Measurements from ENCODE around the gene NTMT1.
"Not testable (repeated sequence)": the region's sequence is repeated elsewhere in the genome, so short reads cannot be mapped to it uniquely, and the experiment has no call there.

NTMT1 gene, protein sequence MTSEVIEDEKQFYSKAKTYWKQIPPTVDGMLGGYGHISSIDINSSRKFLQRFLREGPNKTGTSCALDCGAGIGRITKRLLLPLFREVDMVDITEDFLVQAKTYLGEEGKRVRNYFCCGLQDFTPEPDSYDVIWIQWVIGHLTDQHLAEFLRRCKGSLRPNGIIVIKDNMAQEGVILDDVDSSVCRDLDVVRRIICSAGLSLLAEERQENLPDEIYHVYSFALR

DNA sequence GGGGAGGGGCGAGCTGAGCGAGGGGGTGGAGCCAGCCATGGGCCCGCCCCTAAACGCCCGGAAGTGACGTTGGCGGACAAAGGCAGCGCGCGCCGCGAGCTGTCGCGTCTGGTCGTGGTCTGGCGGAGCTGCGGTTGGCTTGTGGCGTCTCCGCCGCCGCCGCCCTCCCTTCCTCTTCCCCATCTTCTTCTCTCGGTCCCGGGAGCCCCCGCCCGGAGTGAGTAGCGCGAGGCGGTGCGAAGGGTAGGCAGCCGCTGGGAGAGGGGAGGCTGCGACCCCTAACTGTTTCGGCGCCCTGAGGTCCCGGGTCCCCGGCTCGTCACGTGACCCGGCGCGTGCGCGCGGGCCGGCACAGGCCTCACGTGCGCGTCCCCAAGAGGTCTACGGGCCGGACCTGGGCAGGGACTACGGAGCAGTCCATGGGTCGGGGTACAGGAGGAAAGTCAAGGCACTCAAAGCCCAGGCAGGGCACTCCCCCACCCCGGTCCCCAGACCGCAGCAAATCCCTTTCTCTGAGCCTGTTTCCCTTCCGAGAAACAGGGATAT is at the start of gene NTMT1:
Gene NTMT1 (plus strand): TSS at position 85 of the 546 bp plus-strand sequence. CDS start 6,541 bp downstream, outside the sequence.
- DNase-seq (ENCODE audit: low read depth in 2 of 2), result no peak

DNA sequence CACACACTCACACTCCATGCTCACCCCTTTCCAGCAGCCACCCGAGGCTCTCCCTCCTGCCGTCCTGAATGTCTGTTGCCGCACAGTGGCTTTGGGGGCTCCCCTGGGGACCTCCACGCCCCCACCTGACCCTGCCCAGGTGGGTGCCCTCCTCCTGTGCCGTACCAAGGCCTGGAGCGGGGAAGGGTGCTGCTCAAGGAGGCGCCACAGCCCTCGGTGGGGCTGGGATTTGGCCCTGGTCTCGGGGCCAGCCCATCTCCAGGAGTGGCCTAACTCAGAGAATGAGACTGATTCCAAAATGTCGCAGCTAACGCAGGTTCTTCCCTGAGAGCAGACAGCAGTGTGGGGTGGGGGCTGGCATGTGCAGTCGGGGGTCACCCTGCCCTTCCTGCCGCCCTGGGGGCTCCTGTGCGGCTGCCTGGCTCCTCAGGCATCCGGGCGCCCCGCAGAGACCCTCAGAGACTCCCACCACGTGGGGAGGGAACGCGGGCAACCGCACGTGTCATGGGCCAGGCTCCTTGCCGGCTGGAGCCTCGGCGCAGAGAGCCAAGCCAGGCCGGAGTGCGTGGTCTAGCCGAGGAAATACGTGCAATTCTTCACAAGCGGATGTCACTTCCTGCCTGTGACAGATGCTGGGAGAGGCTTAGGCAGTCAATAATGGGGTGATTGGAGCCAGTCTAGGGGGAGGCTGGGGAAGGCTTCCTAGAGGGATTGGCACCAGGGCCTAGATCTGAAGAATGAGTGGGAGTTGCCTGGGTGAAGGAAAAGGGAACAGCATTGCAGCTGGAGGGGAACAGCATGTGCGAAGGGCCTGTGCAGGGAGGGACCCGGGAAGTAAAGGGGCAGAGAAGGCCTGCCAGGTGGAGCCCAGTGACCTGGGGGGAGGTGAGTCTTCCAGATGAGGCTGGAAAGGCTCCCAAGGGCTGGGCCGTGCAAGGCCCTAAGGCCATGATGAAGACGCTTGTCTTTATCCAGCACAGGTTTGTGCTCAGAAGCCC is 49.1 kb upstream of the NTMT1 start:
- DNase-seq (ENCODE audit: low read depth in 2 of 2), result peak; percentile 54 to 66

DNA sequence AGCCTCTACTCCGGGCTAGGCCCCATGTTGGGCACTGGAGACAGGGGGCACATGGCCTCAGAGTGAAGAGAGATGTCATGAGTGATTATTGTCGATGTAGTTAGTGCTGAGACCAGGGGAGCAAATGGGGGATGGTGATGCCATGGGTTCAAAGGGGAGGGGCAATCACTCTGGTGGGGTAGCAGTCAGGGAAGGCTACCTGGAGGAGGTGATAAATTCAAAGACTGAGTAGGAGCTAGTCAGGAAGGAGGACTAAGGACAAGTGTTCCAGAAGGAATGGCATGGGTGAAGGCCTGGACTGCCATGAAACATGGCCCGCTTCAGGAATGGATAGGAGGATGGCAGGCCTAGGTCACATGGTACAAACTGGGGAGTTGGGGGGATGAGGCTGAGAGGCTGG is 46.7 kb upstream of the NTMT1 start:
- no peak for DNase-seq (ENCODE audit: low read depth in 2 of 2)

DNA sequence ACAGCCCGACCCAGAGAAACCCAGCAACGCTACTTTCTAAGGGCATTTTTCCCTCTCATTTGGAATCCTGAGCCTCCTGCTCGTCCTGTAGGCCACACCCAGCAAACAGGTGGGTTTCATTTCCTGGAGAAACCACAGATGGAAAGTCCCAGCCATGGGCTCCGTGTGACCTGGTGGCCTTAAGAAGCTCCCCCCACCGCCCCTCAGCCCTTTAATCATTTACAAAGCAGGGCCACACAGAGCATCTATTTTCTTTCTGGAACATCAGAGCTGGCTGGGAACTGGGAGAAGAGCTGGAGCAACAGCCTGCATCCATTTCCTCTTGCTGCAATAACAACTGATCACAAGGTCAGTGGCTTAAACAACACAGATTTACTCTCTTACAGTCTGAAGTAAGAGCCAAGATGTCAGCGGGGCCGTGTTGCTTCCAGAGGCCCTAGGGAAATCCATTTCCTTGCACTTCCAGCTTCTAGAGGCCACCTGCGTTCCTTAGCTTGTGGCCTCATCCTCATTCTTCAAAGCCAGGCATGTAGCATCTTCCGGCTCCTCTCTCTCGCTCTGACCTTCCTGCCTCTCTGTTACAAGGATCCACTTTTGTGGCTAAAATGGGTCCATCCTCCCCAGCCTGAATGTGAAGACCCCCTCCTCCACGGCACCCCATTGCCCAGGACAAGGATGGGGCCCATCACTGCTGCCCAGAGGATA is 45.6 kb upstream of the NTMT1 start:
- DNase-seq (ENCODE audit: low read depth in 2 of 2), result no peak

DNA sequence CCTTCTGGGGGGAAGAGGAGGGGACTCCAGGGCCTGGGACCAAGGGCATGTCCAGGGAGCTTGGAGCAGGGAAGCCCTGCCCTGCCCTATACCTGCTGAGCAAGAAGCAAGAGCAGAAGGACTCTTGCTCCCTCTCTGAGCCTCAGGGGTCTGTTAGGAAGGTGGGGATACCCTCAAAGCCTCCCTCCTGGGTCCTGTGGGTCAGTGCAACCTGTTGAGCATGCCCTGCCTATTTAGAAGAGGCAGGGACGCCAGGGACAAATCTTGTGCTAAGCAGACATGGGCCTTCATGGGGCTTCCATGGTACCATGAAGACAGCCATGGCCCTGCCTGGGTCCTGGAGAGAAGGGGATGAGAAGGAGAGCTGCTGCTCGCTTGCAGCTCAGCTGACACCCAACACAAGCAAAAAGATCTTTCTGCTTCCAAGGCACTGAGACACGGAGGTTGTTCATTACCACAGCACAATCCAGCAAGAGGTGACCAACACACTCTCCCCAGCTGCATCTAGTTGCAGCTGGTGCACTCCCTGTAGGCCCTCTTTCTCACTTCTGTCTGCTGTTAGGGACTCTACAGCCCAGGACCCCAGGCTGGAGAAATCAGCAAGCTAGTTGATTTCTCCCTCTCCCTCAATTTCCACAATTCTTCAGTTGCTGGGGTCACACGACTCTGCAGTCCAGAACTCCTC is 44.3 kb upstream of the NTMT1 start:
- DNase-seq (ENCODE audit: low read depth in 2 of 2), result no peak

DNA sequence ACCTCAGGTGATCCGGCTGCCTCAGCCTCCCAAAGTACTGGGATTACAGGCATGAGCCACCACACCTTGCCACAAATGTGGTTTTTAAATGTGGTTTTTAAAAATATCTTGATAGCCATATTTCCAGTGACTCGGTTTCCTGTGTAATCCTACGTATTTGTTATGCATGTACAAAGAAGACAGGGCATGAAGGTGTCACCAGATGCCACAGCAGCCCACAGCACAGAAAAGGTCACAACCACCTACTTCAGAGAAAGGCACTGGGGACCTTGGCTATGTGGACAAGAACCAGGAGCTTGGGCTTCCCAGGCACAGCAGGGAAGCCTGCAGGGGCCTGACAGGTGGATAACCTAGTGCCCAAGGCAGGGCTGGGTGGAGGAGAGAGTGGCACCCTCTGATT is 43.1 kb upstream of the NTMT1 start:
- DNase-seq (ENCODE audit: low read depth in 2 of 2), result no peak

DNA sequence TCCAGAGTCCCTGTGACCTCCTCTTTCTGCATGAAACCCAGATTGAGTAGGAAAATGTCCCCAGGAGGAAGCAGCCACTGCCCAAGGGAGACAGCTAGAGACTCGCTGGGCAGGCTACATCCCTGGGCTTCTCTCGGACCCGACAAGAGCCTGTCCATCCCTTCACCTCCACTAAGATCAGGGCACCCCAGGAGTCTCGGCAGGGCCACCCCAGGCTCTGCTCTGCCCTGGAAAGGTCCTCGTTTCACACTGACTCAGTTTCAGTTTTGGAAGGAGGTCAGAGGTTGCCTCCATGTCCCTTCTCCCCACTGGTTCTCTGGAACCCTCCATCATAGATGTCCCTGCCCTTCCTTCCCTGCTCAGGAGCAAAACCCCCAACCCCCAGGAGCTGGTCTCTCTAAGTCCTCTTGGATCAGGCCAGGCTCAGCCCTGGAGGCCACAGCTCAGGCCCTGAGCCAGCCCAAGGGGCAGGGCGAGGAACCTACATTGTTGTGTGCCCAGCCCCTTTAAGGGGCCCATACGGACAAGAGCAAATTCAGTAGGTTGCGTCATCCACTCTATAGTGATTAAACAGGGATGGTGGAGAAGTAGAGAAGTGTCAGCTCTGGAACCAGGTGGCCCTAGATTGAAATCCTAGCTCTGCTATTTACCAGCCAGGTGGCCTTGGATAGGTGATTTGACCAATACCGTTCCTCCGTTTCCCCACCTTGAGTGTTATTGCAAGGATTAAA is 42.5 kb upstream of the NTMT1 start:
- no peak for DNase-seq (ENCODE audit: low read depth in 2 of 2)

DNA sequence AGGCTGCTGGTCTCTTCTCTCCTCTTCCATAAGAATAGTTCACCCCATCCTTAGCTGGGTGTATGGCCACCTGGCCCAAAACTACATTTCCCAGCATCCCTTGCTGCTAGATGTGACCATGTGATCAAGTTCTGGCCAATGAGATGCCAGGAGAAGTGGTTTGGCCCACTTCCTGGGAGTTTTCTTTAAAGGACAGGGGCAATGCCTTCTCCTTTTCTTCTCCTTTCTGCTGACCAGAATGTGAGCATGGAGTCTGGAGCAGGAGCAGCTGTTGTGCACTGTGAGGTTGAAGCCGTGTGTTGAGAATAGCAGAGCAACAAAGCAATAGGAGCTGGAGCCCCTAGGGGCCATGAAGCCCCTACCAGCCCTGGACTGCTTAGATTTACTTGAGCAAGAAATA is 41.8 kb upstream of the NTMT1 start:
- DNase-seq (ENCODE audit: low read depth in 2 of 2), result peak; percentile 65 to 75

DNA sequence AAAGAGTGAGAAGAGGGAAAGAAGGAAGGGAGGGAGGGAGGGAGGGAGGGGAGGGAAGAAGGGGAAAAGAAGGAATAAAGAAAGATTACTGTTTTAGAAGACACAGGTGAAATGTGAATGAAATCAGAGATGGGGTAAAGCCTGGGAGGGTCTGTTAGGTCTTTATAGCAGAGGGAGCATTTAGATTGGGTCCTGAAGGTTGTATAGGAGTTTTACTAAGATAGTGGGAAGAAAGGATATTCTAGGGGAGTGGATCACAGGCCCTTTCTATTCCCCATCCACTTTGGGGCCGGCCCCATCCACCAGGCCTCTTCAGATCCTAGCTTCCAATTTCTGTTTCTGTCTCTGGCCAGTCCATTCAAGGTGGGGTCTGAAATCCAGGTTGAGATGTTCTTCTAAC is 40.6 kb upstream of the NTMT1 start:
- DNase-seq (ENCODE audit: low read depth in 2 of 2), result no peak

DNA sequence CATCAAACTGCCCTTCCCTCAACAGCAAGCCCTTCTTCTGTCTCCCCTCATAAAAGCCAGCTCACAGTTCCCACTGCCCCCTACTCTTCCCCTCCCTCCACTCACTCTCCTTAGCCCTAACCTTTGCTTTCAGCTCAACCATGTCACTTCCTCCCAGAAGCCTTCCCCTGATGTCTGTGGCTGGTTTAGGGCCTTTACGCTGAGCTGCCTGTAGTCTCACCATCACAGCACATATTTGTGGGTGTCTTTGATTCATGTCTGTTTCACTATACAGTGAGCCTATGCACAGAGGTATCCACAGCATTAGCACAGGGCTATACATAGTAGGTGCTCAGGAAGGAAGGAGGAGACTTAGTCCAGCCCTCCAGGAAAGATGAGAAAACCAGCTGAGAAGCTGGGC is 39.7 kb upstream of the NTMT1 start:
- no peak for DNase-seq (ENCODE audit: low read depth in 2 of 2)

DNA sequence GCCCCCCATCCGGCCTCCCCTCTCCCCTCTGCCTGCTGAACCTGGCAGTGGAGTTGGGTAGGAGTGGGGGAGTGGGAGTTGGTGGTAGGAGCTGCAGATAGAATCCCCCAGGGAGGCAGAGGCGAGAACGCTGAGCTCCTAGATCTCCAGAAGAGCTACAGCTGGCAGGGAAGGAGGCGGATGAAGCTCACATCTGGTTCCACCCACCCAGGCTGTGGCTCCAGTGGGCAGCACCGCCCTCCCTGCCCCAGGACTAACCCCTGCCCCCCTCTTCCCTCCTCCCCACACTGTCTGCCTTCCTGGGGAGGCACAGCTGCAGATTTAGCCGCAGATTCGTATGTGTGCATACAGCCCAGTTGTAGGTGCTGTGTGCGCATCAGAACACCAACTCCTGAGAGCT is 39.3 kb upstream of the NTMT1 start:
- no peak for DNase-seq (ENCODE audit: low read depth in 2 of 2)

DNA sequence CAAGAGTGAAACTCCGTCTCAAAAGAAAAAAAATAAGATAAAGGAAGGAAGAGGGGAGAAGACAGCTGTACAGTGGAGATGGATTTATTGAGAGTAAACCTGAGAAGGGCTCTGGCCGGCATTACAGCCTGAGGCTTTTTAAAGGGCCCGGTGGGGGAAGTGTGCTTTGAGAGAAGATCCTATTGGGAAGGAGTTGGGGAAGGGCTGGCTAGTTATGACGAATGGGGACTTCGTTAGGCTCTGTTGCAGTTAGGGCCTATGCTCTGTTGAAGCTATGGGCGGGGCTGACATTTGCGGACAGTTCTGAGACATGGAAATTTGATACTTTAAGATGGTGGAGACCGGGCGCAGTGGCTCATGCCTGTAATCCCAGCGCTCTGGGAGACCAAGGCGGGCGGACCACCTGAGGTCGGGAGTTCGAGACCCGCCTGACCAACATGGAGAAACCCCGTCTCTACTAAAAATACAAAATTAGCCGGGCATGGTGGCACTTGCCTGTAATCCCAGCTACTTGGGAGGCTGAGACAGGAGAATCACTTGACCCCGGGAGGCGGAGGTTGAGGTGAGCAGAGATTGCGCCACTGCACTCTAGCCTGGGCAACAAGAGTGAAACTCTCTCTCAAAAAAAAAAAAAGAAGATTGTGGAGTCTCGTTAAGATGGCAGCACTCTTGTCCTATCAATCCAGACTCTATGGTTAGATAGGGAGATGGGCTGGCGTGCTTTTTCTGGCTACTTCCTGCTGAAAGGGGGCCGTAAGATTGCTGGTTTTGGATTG is 38.3 kb upstream of the NTMT1 start:
- no peak for DNase-seq (ENCODE audit: low read depth in 2 of 2)

DNA sequence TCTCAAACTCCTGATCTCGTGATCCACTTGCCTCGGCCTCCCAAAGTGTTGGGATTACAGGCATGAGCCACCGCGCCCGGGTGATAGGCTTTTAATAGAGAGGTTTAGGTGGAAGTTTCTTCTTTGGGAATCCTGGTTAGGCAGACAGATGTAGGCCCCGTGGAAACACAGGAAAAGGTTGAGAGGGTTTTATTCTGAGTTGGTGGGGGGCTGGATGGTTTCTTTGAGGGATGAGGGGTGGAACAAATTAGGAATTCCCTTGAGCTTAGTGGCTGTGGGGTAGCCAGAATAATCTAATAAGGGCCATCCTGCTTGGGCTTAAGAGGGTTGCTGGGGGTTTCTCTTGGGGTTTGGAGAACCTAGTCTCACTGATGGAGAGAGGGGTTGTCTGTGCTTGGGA is 35.5 kb upstream of the NTMT1 start:
- no peak for DNase-seq (ENCODE audit: low read depth in 2 of 2)

DNA sequence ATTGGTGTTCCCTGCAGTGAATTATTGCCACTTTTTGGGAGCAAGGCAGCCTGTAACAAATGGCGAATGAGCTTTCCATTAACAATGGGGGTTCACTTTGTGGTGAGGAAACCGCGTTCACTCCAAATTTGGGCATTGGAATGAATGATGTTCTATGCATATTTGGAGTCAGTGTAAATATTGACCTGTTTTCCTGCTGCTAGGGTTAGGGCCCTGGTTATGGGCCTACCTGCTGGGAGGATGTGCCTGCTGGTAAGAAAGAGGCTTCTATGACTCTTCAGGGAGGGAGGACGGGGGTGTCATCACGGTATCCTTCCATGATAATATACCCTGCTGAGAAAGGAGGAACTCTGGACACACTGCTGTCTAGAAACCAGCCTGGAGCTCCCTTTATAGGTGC is 34.0 kb upstream of the NTMT1 start:
- DNase-seq (ENCODE audit: low read depth in 2 of 2), result no peak

DNA sequence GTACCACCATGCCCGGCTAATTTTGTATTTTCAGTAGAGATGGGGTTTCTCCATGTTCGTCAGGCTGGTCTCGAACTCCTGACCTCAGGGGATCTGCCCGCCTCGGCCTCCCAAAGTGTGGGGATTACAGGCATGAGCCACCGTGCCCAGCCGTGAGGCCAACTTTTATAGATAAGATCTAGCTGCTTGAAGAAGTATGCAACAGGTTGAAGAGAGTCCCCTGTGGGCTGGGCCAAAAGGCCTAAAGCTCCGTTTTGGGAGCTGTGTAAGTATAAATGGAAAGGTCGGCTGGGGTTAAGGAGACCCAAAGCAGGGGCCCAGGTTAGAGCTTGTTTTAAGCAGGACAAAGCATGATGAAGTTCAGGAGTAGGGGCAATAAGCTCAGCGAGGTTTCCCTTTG is 33.2 kb upstream of the NTMT1 start:
- not testable (repeated sequence) for DNase-seq (ENCODE audit: low read depth in 2 of 2)

DNA sequence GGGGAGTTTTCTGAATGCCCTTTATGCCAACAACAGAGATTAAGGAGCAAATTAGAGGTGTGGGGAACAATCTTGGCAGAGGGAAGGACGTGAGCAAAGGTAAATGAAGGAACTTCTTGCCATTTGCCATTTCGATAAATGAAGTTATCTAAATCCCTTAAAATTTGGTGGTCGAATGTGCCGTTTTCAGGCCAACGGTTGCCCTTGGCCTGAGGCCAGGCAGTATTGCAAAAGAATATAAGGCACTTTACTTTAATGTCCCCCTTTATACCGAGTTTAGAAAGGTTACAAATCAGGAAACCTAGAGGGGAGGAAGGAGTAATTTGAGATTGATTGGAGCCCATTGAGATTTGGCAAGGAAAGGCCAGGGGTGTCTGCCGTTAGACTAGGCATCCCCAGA is 31.3 kb upstream of the NTMT1 start:
- no peak for DNase-seq (ENCODE audit: low read depth in 2 of 2)

DNA sequence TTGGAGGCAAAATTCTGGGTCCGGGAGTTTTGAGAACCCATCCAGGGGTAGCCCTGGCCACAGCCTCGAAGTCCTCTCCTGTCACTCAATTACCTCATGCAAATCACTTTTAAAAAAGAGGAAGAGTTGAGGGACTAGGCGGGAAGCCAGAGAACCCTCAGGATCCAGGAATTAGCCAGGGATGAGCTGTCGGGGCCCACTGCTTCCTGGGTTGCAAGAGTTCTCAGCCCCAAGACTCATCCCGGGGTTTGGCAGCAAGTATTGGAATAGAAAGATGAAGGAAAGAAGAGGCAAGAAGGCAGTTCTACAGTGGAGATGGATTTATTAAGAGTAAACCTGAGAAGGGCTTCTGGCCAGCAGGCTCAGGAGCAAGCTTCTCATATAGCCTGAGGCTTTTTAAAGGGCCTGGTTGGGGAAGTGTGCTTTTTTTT is 30.6 kb upstream of the NTMT1 start:
- DNase-seq (ENCODE audit: low read depth in 2 of 2), result no peak

DNA sequence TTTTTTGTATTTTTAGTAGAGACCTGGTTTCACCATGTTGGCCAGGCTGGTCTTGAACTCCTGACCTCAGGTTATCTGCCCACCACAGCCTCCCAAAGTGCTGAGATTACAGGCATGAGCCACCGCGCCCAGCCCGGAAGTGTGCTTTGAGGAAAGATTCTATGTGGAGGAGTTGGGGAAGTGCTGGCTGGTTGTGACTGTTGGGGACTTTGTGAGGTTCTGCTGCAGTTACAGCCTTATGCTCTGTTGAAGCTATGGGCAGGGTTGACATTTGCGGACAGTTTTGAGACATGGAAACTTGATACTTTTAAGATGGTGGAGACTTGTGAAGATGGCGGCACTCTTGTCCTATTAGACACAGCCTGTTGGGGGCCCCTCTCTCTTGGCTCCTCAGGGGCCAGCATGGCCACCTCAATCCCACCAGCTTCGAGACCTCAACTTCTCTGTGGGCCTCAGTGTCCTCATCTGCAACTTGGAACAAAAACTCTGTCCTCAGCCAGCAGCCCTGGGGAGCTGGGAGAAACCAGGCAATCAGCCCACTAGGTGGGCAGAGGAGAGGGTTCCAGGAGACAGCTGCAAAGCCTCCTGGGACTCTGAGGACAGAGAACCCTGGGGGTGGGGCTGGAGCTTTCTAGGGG is 29.9 kb upstream of the NTMT1 start:
- no peak for DNase-seq (ENCODE audit: low read depth in 2 of 2)

DNA sequence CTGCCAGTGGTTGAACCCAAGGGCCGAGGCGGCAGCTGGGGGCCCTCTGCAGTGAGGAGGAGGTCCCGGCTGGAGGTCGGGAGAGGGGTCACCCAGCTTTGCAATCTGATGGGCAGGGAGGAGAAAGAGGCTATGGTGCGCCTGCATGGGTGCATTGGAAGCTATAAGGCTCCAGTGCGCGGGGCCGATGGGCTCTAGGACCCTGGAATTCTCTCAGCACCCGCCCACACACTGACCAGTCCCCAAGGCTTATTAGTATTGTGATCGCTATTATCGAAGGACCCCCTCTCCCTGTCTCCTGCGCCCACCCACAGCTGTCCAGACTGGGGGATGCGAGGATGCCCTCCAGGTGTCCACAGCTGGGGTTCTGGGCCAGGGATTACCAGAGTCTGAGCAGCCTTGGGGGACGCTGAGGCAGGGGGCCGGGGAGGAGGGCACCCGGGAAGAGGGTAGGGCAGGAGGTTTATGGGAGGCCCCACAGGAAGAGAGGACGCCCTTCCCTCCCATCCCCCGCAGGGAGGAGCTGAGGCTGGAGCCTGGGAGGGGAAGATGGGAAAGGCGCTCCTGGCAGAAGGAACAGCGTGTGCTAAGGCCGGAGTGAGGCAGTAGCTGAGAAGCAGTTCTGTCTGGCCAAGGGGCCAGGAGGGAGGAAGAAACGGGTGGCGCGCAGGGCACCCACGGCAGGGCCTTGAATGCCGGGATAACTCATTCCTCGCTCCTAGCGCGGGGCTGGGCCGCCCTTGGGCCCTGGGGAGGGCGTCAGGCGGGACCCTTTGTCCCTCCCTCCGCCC is 29.2 kb upstream of the NTMT1 start:
- no peak for DNase-seq (ENCODE audit: low read depth in 2 of 2)
